GM21526 (cell line): ENCODE results near the gene NAALADL2.

ENCODE experiments used
- ATAC-seq: cut with Tn5 transposase; IDR thresholded peaks from one replicate; pipeline ENCODE4 v1.9.1; 2021; ENCODE audit warnings: moderate library complexity; ENCODE audit not compliant: unreplicated experiment, low FRiP score

NAALADL2 gene

DNA sequence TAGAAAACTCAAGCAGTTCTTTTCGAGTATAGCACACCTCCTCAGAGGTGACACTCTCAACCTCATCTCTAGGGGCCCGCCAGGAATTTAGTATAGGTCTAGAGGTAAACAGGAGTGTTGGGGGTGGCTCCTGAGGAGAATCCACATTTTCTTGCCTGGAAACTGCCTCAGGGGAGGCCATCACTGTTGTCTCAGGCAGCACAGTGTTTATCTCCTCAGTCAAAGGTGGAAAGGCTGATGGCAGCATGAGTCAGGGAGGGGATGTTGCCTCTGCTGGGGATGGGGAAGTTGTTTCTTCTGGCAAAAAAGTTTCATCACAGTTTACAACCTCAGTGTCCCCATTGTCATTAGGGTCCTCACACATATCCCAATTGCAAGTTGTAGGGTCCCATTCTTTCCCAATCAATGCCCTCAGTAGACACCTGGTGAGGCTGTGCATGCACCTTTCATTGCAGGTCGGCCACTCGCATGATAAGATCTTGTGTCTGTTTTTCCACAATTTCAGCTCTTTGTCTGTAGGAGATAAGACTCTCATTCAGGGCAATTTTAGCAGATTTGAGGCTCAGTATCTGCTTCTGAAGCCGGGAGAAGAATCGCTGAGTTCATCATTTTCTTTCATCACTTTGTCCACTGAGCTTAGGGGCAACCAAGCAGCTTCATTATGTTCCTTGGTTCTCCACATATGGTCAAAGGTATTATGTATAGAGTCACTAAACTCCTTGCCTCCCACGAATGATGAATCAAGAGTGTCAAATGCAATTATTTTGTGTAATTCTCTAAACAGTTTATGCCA, 25.8 kb downstream of the NAALADL2 start:
- ATAC-seq: no peak

DNA sequence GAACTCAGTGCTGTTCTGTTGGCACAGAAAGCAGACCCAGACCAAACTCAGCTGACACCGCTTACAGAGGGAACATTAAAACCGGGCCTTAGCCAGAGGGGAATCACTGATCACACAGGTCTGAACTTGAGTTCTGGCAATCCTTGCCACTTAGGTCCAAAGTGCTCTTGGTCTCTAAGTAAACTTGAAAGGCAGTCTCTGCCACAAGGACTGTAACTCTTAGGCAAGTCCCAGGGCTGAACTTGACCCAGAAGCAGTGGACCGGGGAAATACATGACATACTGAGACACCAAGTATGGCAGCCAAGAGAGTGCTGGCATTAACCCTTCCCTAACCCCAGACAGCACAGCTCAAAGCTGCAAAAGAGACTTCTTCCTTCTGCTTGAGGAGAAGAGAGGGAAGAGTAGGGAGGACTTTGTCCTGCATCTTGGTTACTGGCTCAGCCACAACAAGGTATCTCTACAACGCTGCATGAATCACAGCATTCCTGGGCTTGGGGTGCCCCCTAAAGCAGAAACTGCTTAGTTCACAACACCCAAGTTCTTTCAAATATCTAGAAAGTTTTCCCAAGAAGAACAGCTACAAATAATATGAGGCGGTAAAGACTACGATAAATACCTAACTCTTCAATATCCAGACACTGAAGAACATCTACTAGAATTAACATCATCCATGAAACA, 32.5 kb downstream of the NAALADL2 start:
- no peak for ATAC-seq

DNA sequence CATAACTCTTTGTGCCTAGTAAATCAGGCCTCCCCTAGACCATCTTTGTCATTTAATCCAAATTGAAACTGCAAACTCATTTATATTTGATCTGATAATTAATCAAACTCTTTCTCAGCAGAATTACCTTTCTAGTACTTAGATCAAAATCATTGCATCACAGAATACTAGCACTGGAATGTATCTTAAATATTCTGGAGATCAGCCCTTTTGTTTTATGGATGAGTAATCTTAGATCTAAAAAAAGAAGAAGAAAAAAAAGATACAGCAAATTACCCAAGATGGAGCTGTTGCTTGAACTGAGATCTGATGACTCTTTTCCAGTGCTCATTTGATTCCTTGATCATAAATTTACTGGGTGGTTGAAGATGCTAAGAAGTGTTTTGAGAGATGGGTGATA, 47.9 kb downstream of the NAALADL2 start:
- ATAC-seq: no peak

DNA sequence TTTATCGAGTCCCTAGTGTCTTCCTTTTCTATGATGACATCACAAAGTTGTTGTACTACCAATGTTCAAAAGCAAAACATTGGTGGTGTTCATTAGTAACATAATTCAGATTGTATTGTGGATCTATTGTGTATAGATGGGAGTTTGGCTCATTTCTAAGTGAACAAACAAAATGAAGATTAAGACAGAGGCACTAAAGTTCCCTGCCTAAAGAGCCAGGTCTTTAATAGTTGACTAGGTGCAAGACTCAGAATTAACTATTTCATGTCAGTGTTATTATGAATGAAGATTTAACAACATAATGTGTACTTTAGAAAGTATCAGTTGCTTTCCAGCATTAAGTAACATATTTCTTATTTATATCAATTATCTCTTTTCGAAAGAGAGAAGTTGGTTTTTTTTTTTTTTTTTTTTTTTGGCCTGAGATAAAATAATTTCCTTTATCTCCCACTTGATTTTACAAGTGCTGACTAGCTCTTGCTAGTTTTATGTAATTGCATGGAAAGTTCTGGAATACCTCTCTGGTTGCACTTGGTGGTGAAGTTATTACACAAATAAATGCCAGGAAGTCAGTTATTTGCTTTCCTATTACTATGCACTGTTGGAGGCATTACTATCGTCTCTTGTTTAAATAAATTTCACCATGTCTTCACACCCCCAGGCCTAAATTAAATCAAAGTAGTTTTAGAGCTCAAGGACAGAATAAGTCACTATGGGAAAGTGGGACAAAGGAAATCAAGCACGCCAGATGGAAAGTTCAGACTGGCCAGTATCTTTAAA, 48.7 kb downstream of the NAALADL2 start:
- ATAC-seq: no peak

DNA sequence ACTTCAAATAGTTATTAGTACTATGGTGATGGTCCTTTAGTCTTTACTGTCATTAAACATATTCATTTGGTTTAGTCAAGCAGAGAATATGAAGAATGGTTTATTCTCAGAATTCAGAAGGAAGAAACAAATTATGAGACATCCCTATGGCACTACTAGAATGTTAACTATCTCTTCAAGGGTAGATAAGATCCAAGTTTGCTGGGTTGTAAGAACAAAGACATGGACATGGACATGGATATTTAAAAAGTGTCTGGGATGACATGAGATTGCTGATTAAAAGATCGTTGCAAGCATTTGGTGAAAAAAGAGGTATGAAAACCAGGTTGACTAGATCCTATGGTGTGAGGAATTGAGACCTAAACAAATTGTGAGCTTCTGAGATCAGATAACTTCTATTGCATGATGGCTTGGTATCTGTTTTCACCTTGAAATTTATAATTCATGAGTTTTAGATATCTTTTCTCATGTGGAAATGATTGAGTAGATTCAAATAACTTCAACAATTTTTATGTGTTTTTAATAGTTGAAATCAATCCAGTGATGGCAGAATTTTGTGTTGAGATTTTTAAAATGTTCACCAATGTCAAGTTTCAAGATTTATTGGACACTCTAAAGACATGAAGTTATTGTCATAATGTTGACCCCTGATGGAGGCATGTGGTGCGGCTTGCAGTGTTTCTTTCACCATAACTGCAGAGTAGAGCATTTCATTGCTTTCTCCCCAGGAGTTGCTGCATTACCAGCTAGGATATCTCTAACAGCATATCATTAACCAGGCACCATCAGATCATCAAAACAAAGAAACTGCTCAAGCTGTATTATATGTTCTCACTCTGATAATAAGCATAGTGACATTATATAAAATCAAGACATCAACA, 72.6 kb downstream of the NAALADL2 start:
- no peak for ATAC-seq

DNA sequence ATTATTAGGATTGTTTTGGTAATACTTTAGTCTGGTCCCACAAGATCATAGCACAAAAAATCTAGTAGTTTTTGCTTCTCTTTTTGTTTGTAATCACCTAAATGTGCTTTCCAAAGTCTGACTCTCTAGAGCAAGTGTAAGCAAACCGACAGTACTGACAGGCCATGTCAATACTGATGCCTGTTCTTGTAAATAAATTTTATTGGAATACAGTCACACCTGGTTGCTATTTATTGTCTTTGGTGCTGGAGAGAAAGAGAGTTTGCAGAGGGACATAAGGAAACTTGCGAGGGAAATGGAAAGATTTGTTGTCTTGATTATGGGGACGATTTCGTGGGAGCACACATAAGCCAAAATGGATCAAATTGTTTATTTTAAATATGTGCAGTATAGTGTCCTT, 77.5 kb downstream of the NAALADL2 start:
- ATAC-seq: no peak

DNA sequence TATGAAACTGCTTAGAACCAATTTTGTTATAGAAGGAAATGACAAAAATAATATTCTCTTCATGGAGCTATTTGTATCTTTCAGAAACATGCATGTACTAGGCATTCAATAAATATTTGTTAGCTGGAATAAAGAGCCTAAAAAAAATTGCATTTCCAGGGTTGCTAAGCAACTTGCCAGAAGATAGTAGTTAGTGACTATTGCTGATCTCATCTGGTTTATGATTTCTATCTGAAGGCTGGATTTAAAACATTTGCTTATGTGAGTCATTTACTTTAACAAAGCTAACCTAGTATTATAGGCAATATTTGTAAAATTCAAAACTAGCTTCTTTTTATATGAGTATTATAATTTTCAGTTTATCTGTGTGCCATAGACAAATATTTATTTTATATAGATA, 78.3 kb downstream of the NAALADL2 start:
- ATAC-seq: no peak

DNA sequence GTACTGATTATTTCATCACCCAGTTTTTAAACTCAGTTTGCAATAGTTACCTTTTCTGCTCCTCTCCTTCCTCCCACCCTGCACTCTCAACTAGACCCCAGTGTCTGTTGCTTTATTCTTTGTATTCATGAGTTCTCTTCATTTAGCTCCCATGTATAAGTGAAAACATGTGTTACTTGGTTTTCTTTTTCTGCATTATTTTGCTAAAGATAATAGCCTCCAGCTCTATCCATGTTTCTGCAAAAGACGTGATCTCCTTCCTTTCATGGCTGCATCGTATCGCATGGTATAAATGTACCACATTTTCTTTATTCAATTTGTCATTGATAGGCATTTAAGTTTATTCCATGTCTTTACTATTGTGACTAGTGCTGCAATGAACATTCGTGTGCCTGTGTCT, 79.0 kb downstream of the NAALADL2 start:
- no peak for ATAC-seq

DNA sequence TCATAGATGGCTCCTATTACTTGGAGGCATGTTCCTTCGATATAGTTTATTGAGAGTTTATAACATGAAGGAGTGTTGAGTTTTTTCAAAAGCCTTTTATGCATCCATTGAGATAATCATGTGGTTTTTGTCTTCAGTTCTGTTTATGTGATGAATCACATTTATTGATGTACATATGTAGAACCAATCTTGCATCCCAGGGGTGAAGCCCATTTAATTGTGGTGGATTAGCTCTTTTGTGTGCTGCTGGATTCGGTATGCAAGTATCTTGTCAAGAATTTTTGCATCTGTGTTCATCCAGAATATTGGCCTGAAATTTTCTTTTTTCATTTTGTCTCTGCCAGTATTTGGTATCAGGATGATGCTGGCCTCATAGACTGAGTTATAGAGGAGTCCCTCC, 81.0 kb downstream of the NAALADL2 start:
- no peak for ATAC-seq

DNA sequence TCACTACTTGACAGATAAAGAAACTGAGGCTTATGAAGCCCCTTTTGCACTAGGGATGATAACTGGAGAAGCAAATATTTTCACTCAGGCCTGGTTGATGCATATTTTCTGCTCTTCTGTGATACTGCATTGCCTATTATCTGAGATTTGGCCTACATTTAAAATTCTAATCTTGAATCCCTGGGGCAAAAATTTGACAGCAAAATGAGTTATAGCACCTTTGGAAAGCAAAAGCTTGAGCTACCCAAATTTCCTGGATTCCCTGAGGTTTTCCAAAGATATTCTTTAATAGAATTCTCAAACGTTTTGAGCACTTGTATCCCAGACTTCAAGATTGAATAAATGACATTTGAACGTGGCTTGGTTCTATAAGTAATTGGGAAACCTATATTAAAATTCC, 86.1 kb downstream of the NAALADL2 start:
- no peak for ATAC-seq

DNA sequence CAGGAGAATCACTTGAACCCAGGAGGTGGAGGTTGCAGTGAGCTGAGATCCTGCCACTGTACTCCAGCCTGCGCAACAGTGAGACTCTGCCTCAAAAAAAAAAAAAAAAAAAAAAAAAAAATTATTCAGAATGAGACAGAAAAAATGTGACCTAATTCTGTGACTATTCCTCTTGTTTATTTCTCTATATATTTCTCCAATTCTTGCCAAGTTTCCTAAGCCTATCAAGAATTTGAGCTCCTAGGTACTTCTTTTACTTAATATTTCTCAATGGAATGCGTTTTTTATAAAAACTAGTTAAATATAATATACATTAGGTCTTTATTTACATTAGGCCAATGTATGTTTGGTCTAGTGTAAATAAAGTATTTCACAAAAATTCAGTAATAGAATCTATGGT, 86.8 kb downstream of the NAALADL2 start:
- ATAC-seq: no peak

DNA sequence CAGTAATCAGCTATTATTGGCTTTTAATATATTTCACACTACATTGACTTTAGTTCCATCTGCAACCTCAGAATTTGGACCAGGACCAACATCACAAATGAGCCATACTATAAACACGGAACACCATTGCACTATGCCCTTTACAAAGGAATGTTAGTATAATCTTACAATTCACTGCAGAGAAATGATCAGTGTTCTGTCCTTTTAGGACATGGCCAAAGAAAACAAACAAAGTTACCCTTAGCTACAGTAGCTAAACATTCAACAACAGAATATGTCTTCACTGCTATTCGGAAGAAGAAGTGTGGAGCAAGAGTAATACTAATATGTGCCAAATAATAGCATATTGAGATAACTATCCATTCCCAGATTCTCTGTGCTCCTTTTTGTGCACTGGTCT, 90.4 kb downstream of the NAALADL2 start:
- no peak for ATAC-seq

DNA sequence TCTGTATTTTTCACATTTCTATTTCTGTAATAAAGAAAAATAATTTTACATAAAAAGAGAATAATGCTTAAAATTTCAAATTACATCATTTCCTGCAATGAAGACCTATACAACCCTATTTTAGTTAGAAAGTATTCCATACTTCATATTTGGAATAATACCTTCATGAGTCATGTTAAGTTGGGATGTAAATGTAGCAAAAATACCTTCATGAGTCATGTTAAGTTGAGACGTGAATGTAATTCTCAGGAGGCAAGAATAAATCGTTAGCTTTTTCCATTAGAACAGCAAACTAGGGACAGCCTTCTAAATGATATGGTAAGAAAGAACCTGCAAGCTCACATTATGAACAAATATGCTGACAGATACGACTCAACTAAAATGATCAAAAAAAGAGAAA, 91.9 kb downstream of the NAALADL2 start:
- no peak for ATAC-seq

DNA sequence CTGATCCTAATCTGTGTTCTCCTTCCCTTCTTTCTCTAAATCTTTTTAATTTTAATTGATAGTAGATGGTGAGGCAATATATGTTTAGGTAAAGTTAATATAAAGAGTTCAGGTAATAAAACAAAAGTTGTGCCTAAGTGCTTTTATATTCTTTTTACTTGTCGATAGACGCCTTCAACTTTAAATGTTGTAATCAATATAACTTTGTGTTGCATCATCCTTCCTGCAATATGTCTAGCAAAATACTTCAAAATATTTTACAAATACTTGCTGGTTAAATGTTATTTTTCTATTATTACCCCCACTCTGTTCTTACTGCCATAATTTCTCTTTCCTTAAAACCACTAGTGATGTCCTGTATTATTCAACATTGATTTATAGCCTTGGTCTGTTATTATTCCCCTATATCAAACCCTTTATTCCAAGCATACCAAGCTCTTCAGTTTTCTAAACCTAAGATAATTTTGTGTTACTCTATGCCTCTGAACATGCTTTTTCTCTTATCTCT, 92.4 kb downstream of the NAALADL2 start:
- no peak for ATAC-seq

DNA sequence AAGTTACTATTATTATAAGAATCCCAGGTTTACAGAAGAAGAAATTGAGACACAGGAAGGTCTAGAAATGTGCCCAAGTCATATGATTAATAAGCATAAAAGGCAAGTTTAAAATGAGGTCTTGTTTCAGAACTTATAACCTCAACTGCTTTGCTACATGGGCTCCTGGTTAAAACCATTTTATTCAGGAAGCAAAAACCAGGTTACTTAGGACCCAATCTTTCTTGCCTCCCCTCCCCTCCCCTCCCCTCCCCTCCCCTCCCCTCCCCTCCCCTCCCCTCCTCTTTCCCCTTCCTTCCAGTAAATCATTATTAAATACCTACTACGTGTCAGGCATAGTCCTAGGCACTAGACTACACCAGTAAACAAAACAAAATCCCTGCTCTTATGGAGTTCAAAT, 93.9 kb downstream of the NAALADL2 start:
- ATAC-seq: no peak

DNA sequence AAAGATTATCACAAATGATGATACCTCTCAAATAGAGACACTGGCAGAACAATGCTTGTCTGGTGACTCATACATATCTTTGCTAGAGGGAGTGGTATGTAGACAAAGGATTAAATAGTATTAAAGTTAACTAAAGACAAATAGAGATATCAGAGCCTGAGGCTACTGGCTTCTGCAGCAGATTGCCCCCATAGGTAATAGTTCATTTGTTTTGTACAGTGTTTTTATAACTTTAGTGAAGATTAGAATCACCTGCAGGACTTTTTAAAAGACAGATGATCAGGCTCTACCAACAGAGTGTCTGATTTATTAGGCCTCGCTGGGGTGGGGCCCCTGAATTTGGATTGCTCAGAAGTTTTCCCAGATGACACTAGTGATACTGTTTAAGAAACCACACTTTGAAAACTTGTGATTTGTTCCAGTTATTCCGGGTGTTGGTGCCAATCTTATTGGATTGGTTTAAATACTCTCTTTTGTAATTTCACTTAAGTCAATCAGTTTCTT, 96.4 kb downstream of the NAALADL2 start:
- no peak for ATAC-seq

DNA sequence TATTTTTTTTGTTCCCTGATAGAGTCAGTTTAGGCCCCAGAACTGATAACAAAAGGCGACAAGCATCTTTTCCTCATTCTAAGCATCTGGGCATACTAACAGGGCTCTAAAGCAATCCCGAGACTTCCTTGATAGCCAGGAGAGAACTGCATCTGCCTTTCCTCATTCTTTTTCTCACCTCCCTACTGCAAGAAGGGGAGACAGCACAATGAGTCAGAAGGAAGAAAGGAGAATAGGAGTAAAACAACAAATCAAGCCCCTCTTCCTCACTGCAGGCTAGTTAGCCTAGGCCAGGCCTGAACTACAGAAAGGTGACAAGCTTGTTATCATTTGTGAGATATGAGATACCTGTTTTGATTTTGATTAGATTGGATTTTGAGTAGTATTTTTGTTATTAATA, 97.9 kb downstream of the NAALADL2 start:
- ATAC-seq: no peak

DNA sequence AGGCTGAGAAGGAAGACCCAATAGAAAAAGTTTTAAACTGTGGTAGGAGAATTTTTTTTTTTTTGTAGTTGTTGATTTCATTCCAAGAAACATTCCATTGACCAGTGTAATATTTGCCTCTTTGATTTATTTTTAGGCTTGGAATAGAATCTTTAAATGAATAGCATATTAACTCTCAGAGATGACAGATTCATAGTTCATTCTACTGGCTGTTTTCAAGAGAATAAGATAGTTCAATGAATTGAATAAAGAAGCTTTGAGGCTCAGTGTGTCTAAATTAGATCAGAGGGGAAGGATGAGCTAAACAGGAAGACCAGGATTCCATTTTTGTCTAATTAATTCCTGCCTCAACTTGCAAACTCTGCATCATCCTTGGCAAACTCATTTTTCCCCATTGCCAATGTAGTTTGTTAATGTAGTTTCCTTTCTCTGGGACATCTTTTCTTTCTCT, 98.4 kb downstream of the NAALADL2 start:
- no peak for ATAC-seq

DNA sequence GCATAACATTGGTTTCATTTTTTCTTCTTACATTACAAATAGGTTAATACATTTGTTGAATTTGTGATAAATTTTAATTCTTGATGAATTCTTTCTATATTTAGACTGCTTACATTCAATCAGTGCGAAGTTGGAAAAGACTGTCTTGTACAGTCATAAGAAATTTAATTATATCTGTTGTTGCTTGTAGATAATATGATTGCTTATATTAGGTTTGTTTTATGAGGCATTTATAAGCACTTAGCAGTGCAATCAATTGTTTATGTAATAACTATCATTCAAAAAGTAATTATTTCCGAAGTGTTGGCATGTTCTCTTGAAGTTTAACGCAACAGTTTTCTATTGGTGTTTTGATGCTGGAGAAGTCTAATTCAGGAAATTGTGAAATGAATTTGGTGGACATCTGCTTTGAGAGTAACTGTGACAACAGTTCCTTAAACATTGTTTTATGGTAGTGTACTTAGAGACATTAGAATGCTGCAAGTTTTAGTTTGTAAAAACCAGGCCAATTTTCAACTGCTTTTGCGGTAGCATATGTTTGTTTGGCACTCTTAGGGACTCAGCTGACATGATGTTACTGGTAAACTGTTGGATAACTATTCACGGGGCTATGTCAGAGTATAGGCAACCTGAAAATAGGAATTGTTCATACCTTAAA, 99.7 kb downstream of the NAALADL2 start:
- no peak for ATAC-seq
